DOHH2 (cell line): ENCODE results near the gene IGFL4.

Source experiments
- H3F3A ChIP-seq: fragments of 200-600 bp; sonication (generic), shearing (Covaris generic); 2 replicates; pipeline ENCODE4 v1.6.0; 2016; ENCODE audit warnings: antibody characterized with exemption, mild to moderate bottlenecking; ENCODE audit not compliant: control insufficient read depth, insufficient read depth
- H3K27ac ChIP-seq: fragments of 200-600 bp; sonication (generic); 2 replicates; pipeline ENCODE4 v1.5.1; 2014; ENCODE audit warnings: low read depth, mild to moderate bottlenecking, low read length, moderate library complexity
- H3K27me3 ChIP-seq: fragments of 200-600 bp; sonication (generic); 2 replicates; pipeline ENCODE4 v1.6.1; 2014; ENCODE audit warnings: mild to moderate bottlenecking, low read length, mixed read lengths; ENCODE audit not compliant: control insufficient read depth
- H3K36me3 ChIP-seq: fragments of 200-600 bp; sonication (generic); 2 replicates; pipeline ENCODE4 v1.6.1; 2014; ENCODE audit warnings: mild to moderate bottlenecking, low read length, moderate library complexity, mixed read lengths; ENCODE audit not compliant: control insufficient read depth
- H3K4me1 ChIP-seq: fragments of 200-600 bp; sonication (generic); 2 replicates; pipeline ENCODE4 v1.6.1; 2014; ENCODE audit warnings: mild to moderate bottlenecking, low read length, mixed read lengths; ENCODE audit not compliant: control insufficient read depth
- H3K4me2 ChIP-seq: fragments of 200-600 bp; sonication (generic); 2 replicates; pipeline ENCODE4 v1.6.0; 2014; ENCODE audit warnings: mild to moderate bottlenecking, low read length, moderate library complexity
- H3K4me3 ChIP-seq: fragments of 200-600 bp; sonication (generic); 2 replicates; pipeline ENCODE4 v1.5.1; 2014; ENCODE audit warnings: mild to moderate bottlenecking, low read length, mixed read lengths
- H3K79me2 ChIP-seq: fragments of 200-600 bp; sonication (generic); 2 replicates; pipeline ENCODE4 v1.6.1; 2014; ENCODE audit warnings: mild to moderate bottlenecking, low read length, mixed read lengths; ENCODE audit not compliant: control insufficient read depth
- H3K9me2 ChIP-seq: fragments of 200-600 bp; sonication (generic); replicated peaks from 2 replicates; pipeline ENCODE4 v1.6.1; 2014; ENCODE audit warnings: mild to moderate bottlenecking, low read length, mixed read lengths; ENCODE audit not compliant: control insufficient read depth
- H3K9me3 ChIP-seq: fragments of 200-600 bp; sonication (generic); 2 replicates; pipeline ENCODE4 v1.6.1; 2014; ENCODE audit warnings: antibody characterized with exemption, low read length, mixed read lengths; ENCODE audit not compliant: control insufficient read depth, insufficient read depth
- H4K20me1 ChIP-seq: fragments of 200-600 bp; sonication (generic); 2 replicates; pipeline ENCODE4 v1.6.0; 2014; ENCODE audit warnings: low read depth, mild to moderate bottlenecking, antibody characterized with exemption, low read length, moderate library complexity; ENCODE audit not compliant: control insufficient read depth, insufficient read depth
- CTCF ChIP-seq: fragments of 200-600 bp; sonication (generic); IDR thresholded peaks from one replicate; pipeline ENCODE4 v1.5.1; 2014; ENCODE audit warnings: antibody characterized with exemption, mild to moderate bottlenecking, low read depth, low read length; ENCODE audit not compliant: poor library complexity, severe bottlenecking
- EZH2phosphoT487 ChIP-seq: fragments of 200-600 bp; sonication (generic); IDR thresholded peaks from 2 replicates; pipeline ENCODE4 v1.6.1; 2017; ENCODE audit warnings: borderline replicate concordance, mild to moderate bottlenecking, antibody characterized with exemption, low read length, moderate library complexity, mixed read lengths

Gene IGFL4

GRCh38 chr19:46033401-46033800 lies 7.4 kb downstream of the IGFL4 start:
- Histone ChIP-seq H3F3A (no peaks in the 10 kb centered on the region), H3K36me3 (no peaks in the 10 kb centered on the region), H3K9me2 (no peaks in the 10 kb centered on the region), H3K4me3 (no peak overlapping the region), H3K4me1 (peaks cover 8% of the 10 kb centered on the region), H3K79me2 (no peaks in the 10 kb centered on the region), H3K27ac (no peak overlapping the region), H4K20me1 (no peaks in the 10 kb centered on the region), H3K27me3 (no peaks in the 10 kb centered on the region), H3K9me3 (peaks cover 12% of the 10 kb centered on the region; the same call in 1 of the 2 replicates), H3K4me2 (no peak overlapping the region)
- TF ChIP-seq CTCF, result no peak
- TF ChIP-seq EZH2phosphoT487, result no peak

GRCh38 chr19:46032597-46033025 lies 8.2 kb downstream of the IGFL4 start:
- TF ChIP-seq EZH2phosphoT487 (no peak), CTCF (no peak)
- no peaks in the 10 kb centered on the region for H3F3A ChIP-seq
- no peaks in the 10 kb centered on the region for H3K9me2 ChIP-seq
- H3K4me3 ChIP-seq, result no peak overlapping the region
- no peaks in the 10 kb centered on the region for H3K79me2 ChIP-seq
- H3K4me1 ChIP-seq, result peaks cover 15% of the 10 kb centered on the region
- H3K4me2 ChIP-seq, result no peak overlapping the region
- no peaks in the 10 kb centered on the region for H3K36me3 ChIP-seq
- H3K27ac ChIP-seq, result no peak overlapping the region
- peaks cover 12% of the 10 kb centered on the region; the same call in 1 of the 2 replicates for H3K9me3 ChIP-seq
- no peaks in the 10 kb centered on the region for H4K20me1 ChIP-seq
- H3K27me3 ChIP-seq, result no peaks in the 10 kb centered on the region

- Histone ChIP-seq H3K4me2 (no peak overlapping the region), H4K20me1 (no peaks in the 10 kb centered on the region), H3K27ac (no peak overlapping the region), H3K4me3 (no peak overlapping the region), H3K79me2 (no peaks in the 10 kb centered on the region), H3K27me3 (no peaks in the 10 kb centered on the region), H3K36me3 (no peaks in the 10 kb centered on the region), H3K4me1 (peaks cover 16% of the 10 kb centered on the region), H3K9me3 (peaks cover 12% of the 10 kb centered on the region; the same call in 1 of the 2 replicates), H3K9me2 (no peaks in the 10 kb centered on the region), H3F3A (no peaks in the 10 kb centered on the region)
- TF ChIP-seq EZH2phosphoT487 (no peak), CTCF (no peak)
Observed at GRCh38 chr19:46031781-46032596, 8.8 kb downstream of the IGFL4 start.
